H1 (cell line): Measurements from ENCODE around the gene BCKDHA.
A peak's percentile ranks its signal among the peaks of the same experiment; 100 is the strongest.

Source experiments
- ASH2L ChIP-seq: fragments of 200-600, 300-600 bp; sonication (generic); IDR thresholded peaks from one replicate; pipeline ENCODE4 v1.7.1; 2017; ENCODE audit warnings: low read length
- CHD2 ChIP-seq: IDR thresholded peaks from 2 replicates; pipeline ENCODE4 v1.6.1; 2012; ENCODE audit warnings: low read length, improper control_type of control experiment
- EP300 ChIP-seq, 2 experiments: IDR thresholded peaks; 1 replicate in 1 of 2; 2 replicates in 1 of 2; pipeline ENCODE4 v1.6.1; 2011 to 2012; ENCODE audit warnings: low read depth in 2 of 2, low read length in 2 of 2, mild to moderate bottlenecking in 2 of 2, borderline replicate concordance in 1 of 2, inconsistent platforms in 1 of 2, moderate library complexity in 1 of 2
- GTF2F1 ChIP-seq: IDR thresholded peaks from 2 replicates; pipeline ENCODE4 v1.6.1; 2012; ENCODE audit warnings: low read depth, low read length, improper control_type of control experiment, borderline replicate concordance
- POLR2A ChIP-seq, 2 experiments: IDR thresholded peaks; 1 replicate in 1 of 2; 2 replicates in 1 of 2; pipeline ENCODE4 v1.6.1; 2011; ENCODE audit warnings: low read depth in 2 of 2, low read length in 2 of 2, mild to moderate bottlenecking in 2 of 2; ENCODE audit errors: control extremely low read depth in 1 of 2
- POLR2AphosphoS5 ChIP-seq: IDR thresholded peaks from 2 replicates; pipeline ENCODE4 v1.6.1; 2011; ENCODE audit warnings: low read depth, low read length
- SIN3A ChIP-seq, 2 experiments: IDR thresholded peaks in 1 of 2; conservative IDR thresholded peaks in 1 of 2; 2 replicates each; pipeline ENCODE4 v1.6.1; 2011 to 2012; ENCODE audit warnings: low read length in 2 of 2, improper control_type of control experiment in 1 of 2, low read depth in 1 of 2, mild to moderate bottlenecking in 1 of 2
- TAF1 ChIP-seq: IDR thresholded peaks from 2 replicates; pipeline ENCODE4 v1.6.1; 2011; ENCODE audit warnings: mild to moderate bottlenecking, low read depth, low read length
- TBP ChIP-seq: IDR thresholded peaks from 2 replicates; pipeline ENCODE4 v1.6.1; 2011; ENCODE audit warnings: low read depth, low read length, improper control_type of control experiment
- TEAD4 ChIP-seq: IDR thresholded peaks from 2 replicates; pipeline ENCODE4 v1.6.1; 2012; ENCODE audit warnings: low read depth, low read length, inconsistent platforms, mixed read lengths
- TF ChIP-seq, protein P1 (sequence below): IDR thresholded peaks from 2 replicates; pipeline ENCODE4 v1.6.1; 2011; ENCODE audit warnings: low read length, improper control_type of control experiment
- TF ChIP-seq, protein P2 (sequence below), 3 experiments: IDR thresholded peaks; 1 replicate in 2 of 3; 2 replicates in 1 of 3; pipeline versions ENCODE4 v1.5.1 to v1.6.1; 2011; ENCODE audit warnings: low read length in 3 of 3, mild to moderate bottlenecking in 3 of 3, inconsistent platforms in 2 of 3, low read depth in 1 of 3, moderate library complexity in 1 of 3; ENCODE audit not compliant: insufficient read depth in 1 of 3; ENCODE audit errors: control extremely low read depth in 1 of 3

DNA sequence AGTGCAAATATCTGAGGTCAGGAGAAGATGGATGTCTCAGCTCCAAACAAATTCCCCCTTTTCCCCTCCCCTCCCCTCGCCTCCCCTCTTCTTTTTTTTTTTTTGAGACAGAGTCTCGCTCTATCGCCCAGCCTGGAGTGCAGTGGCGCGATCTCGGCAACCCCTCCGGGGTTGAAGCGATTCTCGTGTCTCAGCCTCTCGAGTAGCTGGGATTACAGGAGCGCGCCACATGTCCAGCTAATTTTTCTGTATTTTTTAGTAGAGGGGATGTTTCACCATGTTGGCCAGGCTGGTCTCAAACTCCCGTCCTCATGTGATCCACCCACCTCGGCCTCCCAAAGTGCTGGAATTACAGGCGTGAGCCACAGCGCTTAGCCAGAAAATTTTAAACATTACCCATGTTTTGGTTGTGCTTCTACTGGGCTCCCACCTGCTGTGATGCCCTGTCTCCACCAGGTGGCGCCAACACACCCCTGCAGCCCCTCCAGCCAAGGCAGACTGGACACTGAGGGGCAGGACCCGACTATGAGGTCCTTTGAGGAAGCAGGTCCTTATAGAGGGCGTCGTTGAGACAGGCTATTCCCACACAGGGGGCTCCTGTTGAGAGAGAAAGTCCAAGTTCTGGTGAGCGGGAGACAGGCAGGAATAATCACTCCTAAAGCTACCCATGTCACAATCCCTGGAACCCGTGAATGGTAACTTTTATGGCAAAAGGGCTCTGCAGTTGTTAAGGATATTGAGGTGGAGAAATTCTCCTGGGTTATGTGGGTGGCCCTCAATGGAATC, 51.7 kb downstream of the BCKDHA start:
- TF ChIP-seq EP300 (IDR thresholded peaks at IDR 0.05; ENCODE audit: borderline replicate concordance in 1 of 2, low read depth in 2 of 2, low read length in 2 of 2) (no peak), CHD2 (no peak), TAF1 (no peak), SIN3A (conservative IDR thresholded peaks at IDR 0.05 in 1 of 2, IDR thresholded peaks at IDR 0.05 in 1 of 2; ENCODE audit: low read depth in 1 of 2, low read length in 2 of 2) (no peak), TBP (no peak; the same call in 1 of the 2 replicates), POLR2A (IDR thresholded peaks at IDR 0.05; ENCODE audit: control extremely low read depth in 1 of 2, low read depth in 2 of 2, low read length in 2 of 2) (no peak), POLR2AphosphoS5 (no peak), ASH2L (no peak), GTF2F1 (no peak), TEAD4 (no peak)
- TF ChIP-seq, protein P1, sequence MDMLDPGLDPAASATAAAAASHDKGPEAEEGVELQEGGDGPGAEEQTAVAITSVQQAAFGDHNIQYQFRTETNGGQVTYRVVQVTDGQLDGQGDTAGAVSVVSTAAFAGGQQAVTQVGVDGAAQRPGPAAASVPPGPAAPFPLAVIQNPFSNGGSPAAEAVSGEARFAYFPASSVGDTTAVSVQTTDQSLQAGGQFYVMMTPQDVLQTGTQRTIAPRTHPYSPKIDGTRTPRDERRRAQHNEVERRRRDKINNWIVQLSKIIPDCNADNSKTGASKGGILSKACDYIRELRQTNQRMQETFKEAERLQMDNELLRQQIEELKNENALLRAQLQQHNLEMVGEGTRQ, result no peak
- TF ChIP-seq, protein P2, sequence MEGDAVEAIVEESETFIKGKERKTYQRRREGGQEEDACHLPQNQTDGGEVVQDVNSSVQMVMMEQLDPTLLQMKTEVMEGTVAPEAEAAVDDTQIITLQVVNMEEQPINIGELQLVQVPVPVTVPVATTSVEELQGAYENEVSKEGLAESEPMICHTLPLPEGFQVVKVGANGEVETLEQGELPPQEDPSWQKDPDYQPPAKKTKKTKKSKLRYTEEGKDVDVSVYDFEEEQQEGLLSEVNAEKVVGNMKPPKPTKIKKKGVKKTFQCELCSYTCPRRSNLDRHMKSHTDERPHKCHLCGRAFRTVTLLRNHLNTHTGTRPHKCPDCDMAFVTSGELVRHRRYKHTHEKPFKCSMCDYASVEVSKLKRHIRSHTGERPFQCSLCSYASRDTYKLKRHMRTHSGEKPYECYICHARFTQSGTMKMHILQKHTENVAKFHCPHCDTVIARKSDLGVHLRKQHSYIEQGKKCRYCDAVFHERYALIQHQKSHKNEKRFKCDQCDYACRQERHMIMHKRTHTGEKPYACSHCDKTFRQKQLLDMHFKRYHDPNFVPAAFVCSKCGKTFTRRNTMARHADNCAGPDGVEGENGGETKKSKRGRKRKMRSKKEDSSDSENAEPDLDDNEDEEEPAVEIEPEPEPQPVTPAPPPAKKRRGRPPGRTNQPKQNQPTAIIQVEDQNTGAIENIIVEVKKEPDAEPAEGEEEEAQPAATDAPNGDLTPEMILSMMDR (IDR thresholded peaks at IDR 0.05; ENCODE audit: control extremely low read depth in 1 of 3, insufficient read depth in 1 of 3, low read depth in 1 of 3, low read length in 3 of 3), result peak; percentile 96 to 98 (median 97)
